HepG2 (cell line): ENCODE results near the gene CNPPD1. TPM values are rescaled to one million over a fixed set of nuclear protein-coding genes. Genes with fewer than 3 reads are reported as not detected.
A peak's percentile ranks its signal among the peaks of the same experiment; 100 is the strongest.

Source experiments
- CENPT ChIP-seq: sonication (generic); formaldehyde crosslinking; IDR thresholded peaks from 2 replicates; pipeline ENCODE4 v1.8.0; 2022; ENCODE audit warnings: low read depth, mild to moderate bottlenecking, moderate library complexity, missing genetic modification reagents
- FOXC1 ChIP-seq: sonication (generic); formaldehyde crosslinking; IDR thresholded peaks from 2 replicates; pipeline ENCODE4 v1.8.0; 2022; ENCODE audit warnings: mild to moderate bottlenecking, missing genetic modification reagents, borderline replicate concordance
- KLF15 ChIP-seq: sonication (generic); formaldehyde crosslinking; IDR thresholded peaks from 2 replicates; pipeline ENCODE4 v1.8.1; 2023; ENCODE audit warnings: borderline replicate concordance, mild to moderate bottlenecking, inconsistent platforms, missing genetic modification reagents, mixed read lengths
- RELA ChIP-seq: sonication (generic); formaldehyde crosslinking; IDR thresholded peaks from 2 replicates; pipeline ENCODE4 v1.4.0; 2020; ENCODE audit warnings: missing genetic modification reagents
- SPEN ChIP-seq: sonication (generic); formaldehyde crosslinking; IDR thresholded peaks from 2 replicates; pipeline ENCODE4 v1.5.1; 2020; ENCODE audit warnings: low read depth, mild to moderate bottlenecking, missing genetic modification reagents
- YEATS2 ChIP-seq: sonication (generic); formaldehyde crosslinking; IDR thresholded peaks from 2 replicates; pipeline ENCODE4 v1.4.0; 2020; ENCODE audit warnings: missing genetic modification reagents, borderline replicate concordance
- ZNF282 ChIP-seq: fragments of 450-650 bp; IDR thresholded peaks from 2 replicates; pipeline ENCODE4 v1.6.1; 2018; ENCODE audit not compliant: partially characterized antibody
- ZNF33B ChIP-seq: sonication (generic); formaldehyde crosslinking; IDR thresholded peaks from 2 replicates; pipeline ENCODE4 v1.5.1; 2020; ENCODE audit warnings: mild to moderate bottlenecking, missing genetic modification reagents
- ZNF451 ChIP-seq: sonication (generic); formaldehyde crosslinking; IDR thresholded peaks from 2 replicates; pipeline ENCODE4 v1.5.0; 2020; ENCODE audit warnings: mild to moderate bottlenecking, missing genetic modification reagents
- ZNF501 ChIP-seq: sonication (generic); formaldehyde crosslinking; IDR thresholded peaks from 2 replicates; pipeline ENCODE4 v1.5.1; 2020; ENCODE audit warnings: mild to moderate bottlenecking, moderate library complexity, missing genetic modification reagents
- ZNF746 ChIP-seq: sonication (generic); formaldehyde crosslinking; IDR thresholded peaks from 2 replicates; pipeline ENCODE4 v1.8.0; 2022; ENCODE audit warnings: mild to moderate bottlenecking, missing genetic modification reagents
- ZNF749 ChIP-seq: sonication (generic); formaldehyde crosslinking; IDR thresholded peaks from 2 replicates; pipeline ENCODE4 v1.8.0; 2022; ENCODE audit warnings: mild to moderate bottlenecking, missing genetic modification reagents, moderate library complexity, borderline replicate concordance
- polyA plus RNA-seq, 8 experiments: library from polyadenylated mRNA; depleted of rRNA in 3 of 8; stranded (reverse) in 7 of 8; unstranded in 1 of 8; fragments of >200 nt; fragmentation: Illumina TruSeq in 4 of 8; extraction: Trizol in 4 of 8; gene quantifications; 2 replicates each; pipeline versions ENCODE4 v1.2.1 to v1.2.3, GENCODE V29; 2011 to 2016; ENCODE audit warnings: low read depth in 4 of 8, missing spikeins in 1 of 8, mixed read lengths in 1 of 8; ENCODE audit not compliant: insufficient read depth in 1 of 8
- total RNA-seq, 5 experiments: library from RNA; depleted of rRNA; stranded (reverse); fragments of >200 nt; fragmentation: Illumina TruSeq; extraction: Trizol; gene quantifications; 2 replicates each; pipeline ENCODE4 v1.2.3, GENCODE V29; 2016; ENCODE audit warnings: low read depth in 1 of 5
- TF ChIP-seq, protein P1 (sequence below): sonication (generic); formaldehyde crosslinking; conservative IDR thresholded peaks from 2 replicates; pipeline ENCODE4 v1.8.1; 2023; ENCODE audit warnings: missing genetic modification reagents
- TF ChIP-seq, protein P2 (sequence below): sonication (generic); formaldehyde crosslinking; IDR thresholded peaks from 2 replicates; pipeline ENCODE4 v1.8.1; 2023; ENCODE audit warnings: missing genetic modification reagents, inconsistent platforms, borderline replicate concordance
- TF ChIP-seq, protein P3 (sequence below): sonication (generic); formaldehyde crosslinking; IDR thresholded peaks from 2 replicates; pipeline ENCODE4 v1.9.0; 2022; ENCODE audit warnings: low read depth, missing genetic modification reagents
- TF ChIP-seq, protein P4 (sequence below): sonication (generic); formaldehyde crosslinking; IDR thresholded peaks from 2 replicates; pipeline ENCODE4 v1.5.1; 2020; ENCODE audit warnings: mild to moderate bottlenecking, missing genetic modification reagents, moderate library complexity
- TF ChIP-seq, protein P5 (sequence below): IDR thresholded peaks from 2 replicates; pipeline ENCODE4 v1.6.1; 2016; ENCODE audit warnings: low read depth

The CNPPD1 gene
- total and polyA plus RNA-seq, 2 of the 13 experiments (the other 11 are each of a cell fraction or from before 2014, with no cell fraction given) = 35.5 to 49.4 TPM

DNA sequence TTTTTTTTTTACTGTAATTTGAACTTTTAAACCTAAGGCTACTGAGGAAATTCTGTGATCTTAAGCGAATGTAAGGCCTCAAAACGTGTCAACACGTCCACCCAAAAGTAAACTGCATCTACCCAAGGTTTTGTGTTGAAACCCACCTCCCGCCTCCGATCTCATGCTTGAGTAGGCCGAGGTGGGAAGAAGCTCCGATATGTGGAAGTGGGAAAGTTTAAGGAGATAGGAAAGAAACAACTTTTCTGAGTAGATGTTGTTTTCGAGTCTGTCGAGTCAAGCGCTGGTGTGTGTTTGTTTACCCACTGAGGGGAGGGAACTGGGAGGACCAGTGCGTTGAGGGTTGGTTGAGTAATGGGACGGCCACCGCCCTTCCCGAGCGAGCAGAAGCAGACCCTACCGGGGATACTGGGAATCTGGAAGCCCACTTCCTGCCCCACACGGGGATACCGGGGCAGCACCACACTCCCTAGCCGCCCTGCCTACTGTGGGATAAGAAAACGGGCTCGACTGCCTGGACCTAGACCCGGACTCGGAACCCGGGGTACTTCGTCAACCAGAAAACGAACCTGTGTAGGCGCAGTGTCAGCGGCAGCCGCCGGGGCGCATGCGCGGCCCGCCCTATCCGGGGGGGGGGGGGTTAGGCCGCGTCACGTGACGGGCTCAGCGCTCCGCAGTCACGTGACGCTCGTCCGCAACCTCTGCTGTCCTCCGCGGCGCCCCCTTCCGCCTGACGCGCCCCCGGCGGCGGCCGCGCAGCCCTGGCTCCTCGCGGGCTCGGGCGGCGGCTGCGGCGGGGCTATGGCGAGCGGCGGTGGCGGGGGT lies 1.0 kb upstream of the CNPPD1 start, which contains the start of gene RETREG2 (continued):
- TF ChIP-seq, protein P1, sequence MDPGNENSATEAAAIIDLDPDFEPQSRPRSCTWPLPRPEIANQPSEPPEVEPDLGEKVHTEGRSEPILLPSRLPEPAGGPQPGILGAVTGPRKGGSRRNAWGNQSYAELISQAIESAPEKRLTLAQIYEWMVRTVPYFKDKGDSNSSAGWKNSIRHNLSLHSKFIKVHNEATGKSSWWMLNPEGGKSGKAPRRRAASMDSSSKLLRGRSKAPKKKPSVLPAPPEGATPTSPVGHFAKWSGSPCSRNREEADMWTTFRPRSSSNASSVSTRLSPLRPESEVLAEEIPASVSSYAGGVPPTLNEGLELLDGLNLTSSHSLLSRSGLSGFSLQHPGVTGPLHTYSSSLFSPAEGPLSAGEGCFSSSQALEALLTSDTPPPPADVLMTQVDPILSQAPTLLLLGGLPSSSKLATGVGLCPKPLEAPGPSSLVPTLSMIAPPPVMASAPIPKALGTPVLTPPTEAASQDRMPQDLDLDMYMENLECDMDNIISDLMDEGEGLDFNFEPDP (CRISPR knock-in tag) = 0 out of 2 replicates have a peak, but pooled peaks have one; percentile 71
- TF ChIP-seq ZNF33B (CRISPR knock-in tag) (no peak), ZNF746 (CRISPR knock-in tag) (peak; percentile 70; the same call in 1 of the 2 replicates), SPEN (CRISPR knock-in tag) (peak; percentile 91), YEATS2 (CRISPR knock-in tag) (peak; percentile 56; the same call in 1 of the 2 replicates), RELA (CRISPR knock-in tag) (no peak), ZNF501 (0 out of 2 replicates have a peak, but pooled peaks have one; percentile 28), ZNF451 (CRISPR knock-in tag) (peak; percentile 88; the same call in 1 of the 2 replicates), KLF15 (CRISPR knock-in tag) (no peak; the same call in 1 of the 2 replicates), CENPT (CRISPR knock-in tag) (peak; percentile 17; the same call in 1 of the 2 replicates), FOXC1 (CRISPR knock-in tag) (peak; percentile 94; the same call in 1 of the 2 replicates), ZNF749 (CRISPR knock-in tag) (peak; percentile 96), ZNF282 (no peak)
- TF ChIP-seq, protein P2, sequence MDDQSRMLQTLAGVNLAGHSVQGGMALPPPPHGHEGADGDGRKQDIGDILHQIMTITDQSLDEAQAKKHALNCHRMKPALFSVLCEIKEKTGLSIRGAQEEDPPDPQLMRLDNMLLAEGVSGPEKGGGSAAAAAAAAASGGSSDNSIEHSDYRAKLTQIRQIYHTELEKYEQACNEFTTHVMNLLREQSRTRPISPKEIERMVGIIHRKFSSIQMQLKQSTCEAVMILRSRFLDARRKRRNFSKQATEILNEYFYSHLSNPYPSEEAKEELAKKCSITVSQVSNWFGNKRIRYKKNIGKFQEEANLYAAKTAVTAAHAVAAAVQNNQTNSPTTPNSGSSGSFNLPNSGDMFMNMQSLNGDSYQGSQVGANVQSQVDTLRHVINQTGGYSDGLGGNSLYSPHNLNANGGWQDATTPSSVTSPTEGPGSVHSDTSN (CRISPR knock-in tag) = no peak
- TF ChIP-seq, protein P3, sequence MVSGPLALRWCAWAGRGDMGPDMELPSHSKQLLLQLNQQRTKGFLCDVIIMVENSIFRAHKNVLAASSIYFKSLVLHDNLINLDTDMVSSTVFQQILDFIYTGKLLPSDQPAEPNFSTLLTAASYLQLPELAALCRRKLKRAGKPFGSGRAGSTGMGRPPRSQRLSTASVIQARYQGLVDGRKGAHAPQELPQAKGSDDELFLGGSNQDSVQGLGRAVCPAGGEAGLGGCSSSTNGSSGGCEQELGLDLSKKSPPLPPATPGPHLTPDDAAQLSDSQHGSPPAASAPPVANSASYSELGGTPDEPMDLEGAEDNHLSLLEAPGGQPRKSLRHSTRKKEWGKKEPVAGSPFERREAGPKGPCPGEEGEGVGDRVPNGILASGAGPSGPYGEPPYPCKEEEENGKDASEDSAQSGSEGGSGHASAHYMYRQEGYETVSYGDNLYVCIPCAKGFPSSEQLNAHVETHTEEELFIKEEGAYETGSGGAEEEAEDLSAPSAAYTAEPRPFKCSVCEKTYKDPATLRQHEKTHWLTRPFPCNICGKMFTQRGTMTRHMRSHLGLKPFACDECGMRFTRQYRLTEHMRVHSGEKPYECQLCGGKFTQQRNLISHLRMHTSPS = peak; percentile 85
- TF ChIP-seq, protein P4, sequence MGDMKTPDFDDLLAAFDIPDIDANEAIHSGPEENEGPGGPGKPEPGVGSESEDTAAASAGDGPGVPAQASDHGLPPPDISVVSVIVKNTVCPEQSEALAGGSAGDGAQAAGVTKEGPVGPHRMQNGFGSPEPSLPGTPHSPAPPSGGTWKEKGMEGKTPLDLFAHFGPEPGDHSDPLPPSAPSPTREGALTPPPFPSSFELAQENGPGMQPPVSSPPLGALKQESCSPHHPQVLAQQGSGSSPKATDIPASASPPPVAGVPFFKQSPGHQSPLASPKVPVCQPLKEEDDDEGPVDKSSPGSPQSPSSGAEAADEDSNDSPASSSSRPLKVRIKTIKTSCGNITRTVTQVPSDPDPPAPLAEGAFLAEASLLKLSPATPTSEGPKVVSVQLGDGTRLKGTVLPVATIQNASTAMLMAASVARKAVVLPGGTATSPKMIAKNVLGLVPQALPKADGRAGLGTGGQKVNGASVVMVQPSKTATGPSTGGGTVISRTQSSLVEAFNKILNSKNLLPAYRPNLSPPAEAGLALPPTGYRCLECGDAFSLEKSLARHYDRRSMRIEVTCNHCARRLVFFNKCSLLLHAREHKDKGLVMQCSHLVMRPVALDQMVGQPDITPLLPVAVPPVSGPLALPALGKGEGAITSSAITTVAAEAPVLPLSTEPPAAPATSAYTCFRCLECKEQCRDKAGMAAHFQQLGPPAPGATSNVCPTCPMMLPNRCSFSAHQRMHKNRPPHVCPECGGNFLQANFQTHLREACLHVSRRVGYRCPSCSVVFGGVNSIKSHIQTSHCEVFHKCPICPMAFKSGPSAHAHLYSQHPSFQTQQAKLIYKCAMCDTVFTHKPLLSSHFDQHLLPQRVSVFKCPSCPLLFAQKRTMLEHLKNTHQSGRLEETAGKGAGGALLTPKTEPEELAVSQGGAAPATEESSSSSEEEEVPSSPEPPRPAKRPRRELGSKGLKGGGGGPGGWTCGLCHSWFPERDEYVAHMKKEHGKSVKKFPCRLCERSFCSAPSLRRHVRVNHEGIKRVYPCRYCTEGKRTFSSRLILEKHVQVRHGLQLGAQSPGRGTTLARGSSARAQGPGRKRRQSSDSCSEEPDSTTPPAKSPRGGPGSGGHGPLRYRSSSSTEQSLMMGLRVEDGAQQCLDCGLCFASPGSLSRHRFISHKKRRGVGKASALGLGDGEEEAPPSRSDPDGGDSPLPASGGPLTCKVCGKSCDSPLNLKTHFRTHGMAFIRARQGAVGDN (CRISPR knock-in tag) = peak; percentile 80
- TF ChIP-seq, protein P5, sequence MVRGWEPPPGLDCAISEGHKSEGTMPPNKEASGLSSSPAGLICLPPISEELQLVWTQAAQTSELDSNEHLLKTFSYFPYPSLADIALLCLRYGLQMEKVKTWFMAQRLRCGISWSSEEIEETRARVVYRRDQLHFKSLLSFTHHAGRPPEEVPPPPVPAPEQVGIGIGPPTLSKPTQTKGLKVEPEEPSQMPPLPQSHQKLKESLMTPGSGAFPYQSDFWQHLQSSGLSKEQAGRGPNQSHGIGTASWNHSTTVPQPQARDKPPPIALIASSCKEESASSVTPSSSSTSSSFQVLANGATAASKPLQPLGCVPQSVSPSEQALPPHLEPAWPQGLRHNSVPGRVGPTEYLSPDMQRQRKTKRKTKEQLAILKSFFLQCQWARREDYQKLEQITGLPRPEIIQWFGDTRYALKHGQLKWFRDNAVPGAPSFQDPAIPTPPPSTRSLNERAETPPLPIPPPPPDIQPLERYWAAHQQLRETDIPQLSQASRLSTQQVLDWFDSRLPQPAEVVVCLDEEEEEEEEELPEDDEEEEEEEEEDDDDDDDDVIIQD = no peak; the same call in 1 of the 2 replicates
